ACC112 (cell line): Measurements from ENCODE around the gene SMAD3.

Experiments
- H2AFZ ChIP-seq: fragments of 200-600 bp; sonication (generic); one replicate; pipeline ENCODE4 v1.6.0; 2017; ENCODE audit warnings: antibody characterized with exemption, low read length; ENCODE audit not compliant: unreplicated experiment
- H3K27ac ChIP-seq: fragments of 200-600 bp; sonication (generic); 2 replicates; pipeline ENCODE4 v1.5.1; 2014; ENCODE audit warnings: low read depth, mild to moderate bottlenecking, antibody characterized with exemption, low read length, moderate library complexity
- H3K27me3 ChIP-seq: fragments of 200-600 bp; sonication (generic); 2 replicates; pipeline ENCODE4 v1.6.1; 2014; ENCODE audit warnings: mild to moderate bottlenecking, antibody characterized with exemption, low read length, moderate library complexity, mixed read lengths; ENCODE audit not compliant: insufficient read depth
- H3K36me3 ChIP-seq: fragments of 200-600 bp; sonication (generic); 2 replicates; pipeline ENCODE4 v1.6.1; 2016; ENCODE audit warnings: mild to moderate bottlenecking, antibody characterized with exemption, low read length, moderate library complexity, mixed read lengths; ENCODE audit not compliant: insufficient read depth
- H3K4me1 ChIP-seq: fragments of 200-600 bp; sonication (generic); one replicate; pipeline ENCODE4 v1.6.1; 2016; ENCODE audit warnings: low read length, mixed read lengths; ENCODE audit not compliant: insufficient read depth, unreplicated experiment, control insufficient read depth
- H3K4me3 ChIP-seq: fragments of 200-600 bp; sonication (generic); 2 replicates; pipeline ENCODE4 v1.5.1; 2014; ENCODE audit warnings: mild to moderate bottlenecking, low read depth, low read length
- H3K79me2 ChIP-seq: fragments of 200-600 bp; sonication (generic); one replicate; pipeline ENCODE4 v1.6.0; 2016; ENCODE audit warnings: low read length; ENCODE audit not compliant: control insufficient read depth, unreplicated experiment, insufficient read depth

SMAD3 gene

GRCh38 chr15:67105065-67105951 is 39.9 kb downstream of the SMAD3 start:
- H3K79me2 ChIP-seq: peaks cover 82% of the 10 kb centered on the region
- peaks cover 75% of the 10 kb centered on the region for H3K4me1 ChIP-seq
- peaks cover 2% of the 10 kb centered on the region; the same call in 1 of the 2 replicates for H3K36me3 ChIP-seq
- no peaks in the 10 kb centered on the region for H3K27me3 ChIP-seq
- H3K4me3 ChIP-seq: no peak overlapping the region
- peak overlapping the region; percentile 99 for H3K27ac ChIP-seq
- H2AFZ ChIP-seq: no peak overlapping the region

DNA sequence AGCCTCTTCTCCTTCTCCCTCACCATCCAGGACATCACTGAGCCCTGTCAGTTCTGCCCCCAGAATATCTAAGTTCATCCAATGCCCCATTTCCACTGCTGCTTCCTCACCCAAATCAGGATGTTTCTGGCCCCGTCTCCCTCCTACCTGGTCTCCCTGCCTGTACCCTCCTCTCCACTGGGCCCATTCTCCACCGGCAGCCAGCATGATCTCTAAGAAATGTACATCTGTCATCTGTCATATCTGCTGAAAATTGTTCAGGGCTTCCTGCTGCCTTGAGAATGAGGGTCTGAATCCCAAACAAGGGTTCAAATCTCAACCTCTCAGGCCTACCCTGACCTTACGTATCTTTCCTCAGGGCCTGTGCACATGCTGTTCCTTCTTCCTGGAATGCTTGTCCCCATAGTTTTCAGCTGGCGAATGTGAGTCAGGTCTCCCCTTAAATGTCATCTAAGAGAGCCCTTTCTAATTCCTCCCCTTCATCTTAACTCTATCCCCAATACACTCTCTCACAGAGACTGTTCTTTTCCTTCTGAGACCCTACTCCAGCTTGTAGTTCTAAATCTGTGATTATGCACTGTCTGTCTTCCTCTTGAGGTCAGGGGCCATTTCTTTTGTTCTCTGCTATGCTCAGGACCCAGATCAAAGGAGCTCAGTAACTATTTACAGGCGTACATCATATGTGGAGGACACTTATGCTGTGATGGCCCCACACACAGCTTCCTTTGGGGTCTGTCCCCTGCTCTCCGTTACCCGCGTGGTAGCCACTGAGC is 40.8 kb downstream of the SMAD3 start:
- H3K36me3 ChIP-seq: peaks cover 9% of the 10 kb centered on the region

GRCh38 chr15:67106764-67107013 is 41.3 kb downstream of the SMAD3 start:
- Histone ChIP-seq H2AFZ (no peak overlapping the region), H3K27ac (peak overlapping the region; percentile 99), H3K4me1 (peaks cover 74% of the 10 kb centered on the region), H3K79me2 (peaks cover 84% of the 10 kb centered on the region), H3K4me3 (peak overlapping the region; percentile 3; the same call in 1 of the 2 replicates), H3K27me3 (no peaks in the 10 kb centered on the region), H3K36me3 (peaks cover 14% of the 10 kb centered on the region)

More for the DNA sequence above, 40.8 kb downstream of the SMAD3 start:
- Histone ChIP-seq H3K27me3 (no peaks in the 10 kb centered on the region), H3K4me3 (peak overlapping the region; percentile 3; the same call in 1 of the 2 replicates), H3K4me1 (peaks cover 78% of the 10 kb centered on the region), H3K79me2 (peaks cover 84% of the 10 kb centered on the region), H2AFZ (no peak overlapping the region), H3K27ac (peak overlapping the region; percentile 99)

DNA sequence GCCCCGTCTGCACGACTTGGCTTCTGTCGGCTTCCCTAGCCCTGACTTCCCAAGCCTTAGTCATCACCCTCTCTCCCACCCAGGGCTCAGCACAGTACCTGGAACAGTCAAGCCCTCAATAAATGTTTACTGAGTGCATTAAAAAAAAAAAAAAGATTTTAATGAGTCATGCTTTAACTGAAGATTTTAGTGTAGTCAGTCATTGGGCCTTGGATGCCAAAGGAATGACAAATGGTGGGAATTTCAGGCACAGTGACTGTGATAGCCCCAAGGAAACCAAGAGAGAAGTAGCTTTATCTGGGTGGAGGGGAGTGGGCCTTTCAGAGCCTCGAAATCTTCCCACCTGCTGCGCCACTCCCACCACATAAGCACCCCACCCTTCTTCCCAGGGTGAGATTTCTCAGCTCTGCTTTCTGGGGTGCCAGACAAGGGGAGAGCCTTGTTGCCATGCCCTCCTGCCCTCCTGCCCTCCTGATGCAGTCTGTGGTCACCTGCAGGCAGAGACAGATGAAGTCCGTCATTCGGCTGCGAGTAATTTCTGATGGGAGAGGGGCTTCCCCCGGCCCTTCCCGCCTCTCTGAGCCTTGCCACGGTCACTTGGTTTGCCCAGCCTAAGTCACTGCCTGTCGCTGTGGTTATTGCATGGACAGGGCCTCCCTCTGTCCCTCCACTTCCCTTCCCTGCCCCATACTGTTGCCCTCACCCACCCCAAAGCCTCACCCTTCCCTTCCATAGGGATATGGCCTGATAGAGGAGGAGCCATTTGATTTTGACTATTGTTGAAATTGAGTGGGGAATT is 41.8 kb downstream of the SMAD3 start:
- H3K4me1 ChIP-seq: peaks cover 69% of the 10 kb centered on the region

DNA sequence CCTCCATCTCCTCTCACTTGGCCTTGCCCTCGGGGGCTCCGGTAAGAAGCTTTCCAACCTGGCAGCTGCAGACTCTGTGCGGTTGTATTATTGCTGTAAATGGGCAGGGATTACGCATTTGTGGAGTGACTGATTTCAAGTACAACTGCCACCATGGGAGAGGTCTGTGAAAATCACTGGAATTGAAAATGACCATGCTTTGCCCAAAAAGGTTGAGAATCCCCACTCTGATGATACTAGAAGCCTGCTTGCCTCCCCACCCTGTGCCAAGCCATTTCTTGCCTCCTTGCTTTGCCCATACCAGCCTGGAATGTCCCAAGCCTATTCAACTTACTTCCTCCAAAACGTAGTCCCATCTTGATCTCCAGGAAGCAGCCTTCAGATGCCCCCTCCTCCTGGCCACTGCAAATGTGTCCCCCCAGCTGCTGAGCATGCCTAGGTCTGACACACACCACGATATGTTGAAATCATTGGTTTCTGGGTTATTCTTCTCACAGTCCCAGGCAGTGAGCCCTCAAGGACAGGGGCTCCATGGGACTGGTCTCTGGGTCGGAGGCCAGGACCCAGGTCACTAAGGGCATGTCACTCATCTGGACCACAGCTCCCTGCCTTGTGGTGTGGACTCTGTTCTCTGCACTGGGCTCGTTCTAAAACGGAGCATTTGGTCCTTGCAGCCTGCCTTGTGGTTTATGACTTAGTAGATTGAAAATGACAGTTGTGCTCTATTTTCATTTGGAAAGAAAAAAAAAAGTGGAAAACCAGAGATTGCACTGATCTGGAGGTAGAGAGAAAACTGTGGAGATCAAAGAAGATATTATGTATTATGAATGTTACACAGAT is 42.9 kb downstream of the SMAD3 start:
- Histone ChIP-seq H3K79me2 (peaks cover 79% of the 10 kb centered on the region), H3K27me3 (no peaks in the 10 kb centered on the region), H3K36me3 (peaks cover 19% of the 10 kb centered on the region), H3K4me3 (peak overlapping the region; percentile 10; the same call in 1 of the 2 replicates), H2AFZ (no peak overlapping the region), H3K4me1 (peaks cover 64% of the 10 kb centered on the region), H3K27ac (peak overlapping the region; percentile 99)

More for the DNA sequence above, 41.8 kb downstream of the SMAD3 start:
- H3K4me3 ChIP-seq: 0 out of 2 replicates have a peak overlapping the region, but pooled peaks have one; percentile 2
- H2AFZ ChIP-seq: no peak overlapping the region
- no peaks in the 10 kb centered on the region for H3K27me3 ChIP-seq
- peak overlapping the region; percentile 99 for H3K27ac ChIP-seq
- H3K79me2 ChIP-seq: peaks cover 81% of the 10 kb centered on the region
- peaks cover 15% of the 10 kb centered on the region for H3K36me3 ChIP-seq

DNA sequence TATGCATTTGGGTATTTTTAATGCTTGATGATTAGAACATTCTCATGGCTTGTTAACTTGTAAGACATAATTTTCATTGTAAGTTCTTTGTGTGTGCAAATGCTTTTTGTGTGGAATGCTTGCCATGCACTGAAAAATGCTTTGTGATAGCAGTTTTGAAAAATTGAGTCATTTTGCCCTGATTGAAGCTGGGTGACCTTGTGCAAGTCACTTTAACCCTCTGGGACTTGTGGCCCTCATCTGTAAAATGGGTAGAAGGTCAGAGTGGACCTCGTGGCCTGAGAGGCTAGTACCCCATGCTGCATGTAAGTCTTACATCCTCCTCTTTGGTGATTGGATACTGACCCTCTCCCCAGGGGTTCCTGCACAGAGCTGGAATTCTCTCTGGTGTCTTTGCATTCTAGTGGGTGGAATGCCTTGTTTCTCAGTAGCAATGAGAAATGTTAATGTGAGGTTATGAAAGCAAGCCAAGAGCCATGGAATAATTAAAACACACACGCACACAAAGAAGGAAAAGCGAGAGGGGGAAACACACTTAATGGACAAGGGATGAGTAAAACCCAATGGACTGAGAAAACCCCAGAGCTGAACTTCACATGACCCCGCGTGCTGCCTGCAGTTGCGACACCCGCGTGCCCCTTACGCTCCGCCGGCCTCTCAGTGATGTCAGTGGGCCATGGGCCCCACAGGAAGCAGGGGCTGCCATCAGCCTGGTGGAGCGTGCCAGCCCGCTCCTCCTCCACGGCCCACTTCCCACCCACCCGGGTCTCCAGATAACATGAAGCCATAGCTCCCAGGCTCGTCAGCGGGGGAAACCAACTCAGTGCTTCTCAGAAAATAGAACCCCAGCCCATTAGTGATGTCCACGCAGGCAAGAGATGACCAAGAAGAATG is 44.0 kb downstream of the SMAD3 start:
- peaks cover 79% of the 10 kb centered on the region for H3K79me2 ChIP-seq
- peak overlapping the region; percentile 23; the same call in 1 of the 2 replicates for H3K4me3 ChIP-seq
- H3K27me3 ChIP-seq: no peaks in the 10 kb centered on the region
- peaks cover 63% of the 10 kb centered on the region for H3K4me1 ChIP-seq
- no peak overlapping the region for H2AFZ ChIP-seq
- peak overlapping the region; percentile 99 for H3K27ac ChIP-seq
- H3K36me3 ChIP-seq: peaks cover 27% of the 10 kb centered on the region

DNA sequence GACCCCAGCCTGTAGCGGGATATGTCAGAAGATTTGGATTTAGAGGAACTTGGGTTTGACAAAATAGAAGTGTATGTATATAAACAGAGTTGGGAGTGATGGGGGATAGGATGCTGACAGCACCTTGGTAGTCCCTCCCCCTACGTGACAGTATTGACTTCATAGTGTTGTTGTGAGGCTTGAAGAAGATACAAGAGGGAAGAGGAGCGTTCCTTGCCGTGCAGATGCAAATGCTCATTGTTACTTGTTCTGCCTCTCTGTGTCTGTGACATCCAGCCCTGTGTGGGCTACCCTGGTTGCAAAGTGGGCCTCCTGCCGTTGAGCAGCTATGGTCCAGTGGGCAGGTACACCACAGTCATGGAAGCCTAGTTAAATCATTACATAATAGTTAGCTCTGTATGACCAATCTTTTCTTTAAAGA is 45.0 kb downstream of the SMAD3 start:
- H3K36me3 ChIP-seq: peaks cover 29% of the 10 kb centered on the region
- peak overlapping the region; percentile 99 for H3K27ac ChIP-seq
- no peaks in the 10 kb centered on the region for H3K27me3 ChIP-seq
- H3K4me3 ChIP-seq: no peak overlapping the region
- no peak overlapping the region for H2AFZ ChIP-seq
- H3K4me1 ChIP-seq: peaks cover 63% of the 10 kb centered on the region
- peaks cover 83% of the 10 kb centered on the region for H3K79me2 ChIP-seq

DNA sequence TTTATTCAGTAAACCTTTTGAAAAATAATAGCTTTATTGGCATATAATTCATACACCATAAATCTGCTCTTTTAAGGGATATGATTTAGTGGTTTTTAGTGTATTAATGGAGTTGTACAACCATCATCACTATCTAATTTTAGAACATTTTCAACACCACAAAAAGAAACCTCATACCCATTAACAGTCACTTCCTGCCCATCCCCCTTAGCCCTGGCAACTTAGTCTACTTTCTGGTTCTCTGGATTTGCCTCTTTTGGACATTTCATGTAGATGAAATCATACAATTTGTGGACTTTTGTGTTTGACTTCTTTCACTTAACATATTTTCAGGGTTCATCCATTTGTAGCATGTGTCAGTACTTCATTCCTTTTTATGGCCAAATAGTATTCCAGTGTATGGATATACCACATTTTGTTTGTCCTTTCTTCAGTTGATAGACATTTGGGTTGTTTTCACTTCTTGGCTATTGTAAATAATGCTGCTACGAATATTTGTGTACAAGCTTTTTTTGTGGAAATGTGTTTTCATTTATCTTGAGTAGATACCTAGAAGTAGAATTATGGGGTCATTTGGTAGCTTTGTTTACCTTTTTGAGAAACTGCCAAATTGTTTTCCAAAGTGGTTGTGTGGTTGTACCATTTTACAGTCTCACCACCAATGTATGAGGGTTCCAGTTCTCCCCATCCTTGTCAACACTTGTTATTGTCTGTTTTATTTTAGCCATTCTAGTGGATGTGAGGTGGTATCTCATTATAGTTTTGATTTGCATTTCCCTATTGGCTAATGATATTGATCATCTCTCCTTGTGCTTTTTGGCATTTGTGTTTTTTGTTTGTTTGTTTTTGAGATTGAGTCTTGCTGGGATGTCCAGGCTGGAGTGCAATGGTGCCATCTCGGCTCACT is 45.8 kb downstream of the SMAD3 start:
- H3K79me2 ChIP-seq: peaks cover 86% of the 10 kb centered on the region
- no peak overlapping the region for H3K4me3 ChIP-seq
- H3K4me1 ChIP-seq: peaks cover 64% of the 10 kb centered on the region
- H3K27me3 ChIP-seq: no peaks in the 10 kb centered on the region
- peak overlapping the region; percentile 99 for H3K27ac ChIP-seq
- peaks cover 29% of the 10 kb centered on the region for H3K36me3 ChIP-seq
- H2AFZ ChIP-seq: no peak overlapping the region
